Endometrial microvascular endothelial cells (primary cell): ENCODE measurements around the gene GJB5. TPM values are rescaled to one million over a fixed set of nuclear protein-coding genes. Genes with fewer than 3 reads are reported as not detected.

Source experiments
- in situ Hi-C: cut with HindIII; loops from 2 replicates; pipeline ENCODE4 v1.10.0; 2017; ENCODE audit warnings: low sequenced_read_pairs, low pct_unique_long_range_greater_than_20kb; ENCODE audit errors: inconsistent ontology term
- total RNA-seq: library from RNA; depleted of rRNA; stranded (reverse); fragments of >200 nt; gene quantifications from one replicate; pipeline ENCODE4 v1.2.3, GENCODE V29; 2015; ENCODE audit errors: inconsistent ontology term

GJB5 gene
- total RNA-seq, 1 donor from 2014 or later, result not detected

- in situ Hi-C loops, result no loop called here
Measured at GRCh38 chr1:34786521-34787325, 31.9 kb downstream of the GJB5 start.

GRCh38 chr1:34787461-34788420 is 32.9 kb downstream of the GJB5 start:
- in situ Hi-C loops, result no loop called here

GRCh38 chr1:34790985-34791384 is 36.1 kb downstream of the GJB5 start:
- in situ Hi-C loops, result no loop called here

GRCh38 chr1:34792424-34792823 is 37.6 kb downstream of the GJB5 start:
- in situ Hi-C loops, result no loop called here

- in situ Hi-C loops, result no loop called here
Measured at GRCh38 chr1:34792868-34793727, 38.3 kb downstream of the GJB5 start, which contains the start of gene GJA4. Gene GJA4 (plus strand): TSS chr1:34792999. CDS start chr1:34794214, 1,215 bp downstream.

- in situ Hi-C loops, result no loop called here
Measured at GRCh38 chr1:34794001-34794789, 39.3 kb downstream of the GJB5 start.

GRCh38 chr1:34794790-34795180 is 39.9 kb downstream of the GJB5 start:
- in situ Hi-C loops, result no loop called here

GRCh38 chr1:34795916-34796315 is 41.1 kb downstream of the GJB5 start:
- in situ Hi-C loops, result no loop called here

GRCh38 chr1:34796990-34797389 is 42.1 kb downstream of the GJB5 start:
- in situ Hi-C loops, result no loop called here

- in situ Hi-C loops, result no loop called here
Measured at GRCh38 chr1:34800214-34800613, 45.4 kb downstream of the GJB5 start.

- in situ Hi-C loops, result no loop called here
Measured at GRCh38 chr1:34803770-34804169, 48.9 kb downstream of the GJB5 start.

- in situ Hi-C loops, result no loop called here
Measured at GRCh38 chr1:34806396-34806795, 51.5 kb downstream of the GJB5 start.

Other genes with a start within 250 kb of the GJB5 start
- not detected for gene GJB4, start 4.7 kb downstream of the GJB5 start, total RNA-seq
- gene GJB3, start 26.2 kb downstream of the GJB5 start, total RNA-seq, result not detected
- gene GJA4, start 38.0 kb downstream of the GJB5 start, total RNA-seq, result not detected
- 41.6 TPM for gene SMIM12, start 104.7 kb downstream of the GJB5 start, total RNA-seq
- not detected for gene DLGAP3, start 174.6 kb downstream of the GJB5 start, total RNA-seq
- gene TMEM35B, start 230.3 kb downstream of the GJB5 start, total RNA-seq, result 60.3 TPM